Left ventricle myocardium inferior (tissue), 1 donor: ENCODE measurements around the gene COMTD1. TPM values are rescaled to one million over a fixed set of nuclear protein-coding genes. Genes with fewer than 3 reads are reported as not detected.

ENCODE experiments used
- DNase-seq: peaks from one replicate; pipeline ENCODE4 v3.0.0-alpha.2; 2020
- H3K27ac ChIP-seq: fragments of 200-600 bp; replicated peaks from 2 replicates; pipeline ENCODE4 v1.8.0; 2021
- H3K27me3 ChIP-seq: fragments of 200-600 bp; 2 replicates; pipeline ENCODE4 v1.8.0; 2021; ENCODE audit warnings: low read depth
- H3K36me3 ChIP-seq: fragments of 200-600 bp; 2 replicates; pipeline ENCODE4 v1.8.0; 2021
- H3K4me1 ChIP-seq: fragments of 200-600 bp; 2 replicates; pipeline ENCODE4 v1.8.0; 2021
- H3K4me3 ChIP-seq: fragments of 200-600 bp; 2 replicates; pipeline ENCODE4 v1.8.0; 2021; ENCODE audit warnings: mild to moderate bottlenecking, moderate library complexity
- H3K9me3 ChIP-seq: fragments of 200-600 bp; replicated peaks from 2 replicates; pipeline ENCODE4 v1.8.0; 2021
- intact Hi-C: fragments of 100-400 bp; cut with micrococcal nuclease; formaldehyde crosslinking; loops from one replicate; pipeline ENCODE4 v1.11.0; 2022
- total RNA-seq: library from RNA; stranded (reverse); fragmentation: NEBNext Ultra II Directional; extraction: Animal tissue kit (Norgen Biotek cat#: 25700); gene quantifications from one replicate; pipeline ENCODE4 v1.2.1, GENCODE V29; 2021
- TF ChIP-seq, protein P1 (sequence below): fragments of 200-600 bp; IDR thresholded peaks from 2 replicates; pipeline ENCODE4 v1.8.0; 2021; ENCODE audit warnings: antibody characterized with exemption, mild to moderate bottlenecking, borderline replicate concordance
- donor health status: DM: no; HTN: yes; CAD: no; lungs with severe emphysema.

The COMTD1 gene
- total RNA-seq, 1 donor from 2014 or later = 29.0 TPM

DNA sequence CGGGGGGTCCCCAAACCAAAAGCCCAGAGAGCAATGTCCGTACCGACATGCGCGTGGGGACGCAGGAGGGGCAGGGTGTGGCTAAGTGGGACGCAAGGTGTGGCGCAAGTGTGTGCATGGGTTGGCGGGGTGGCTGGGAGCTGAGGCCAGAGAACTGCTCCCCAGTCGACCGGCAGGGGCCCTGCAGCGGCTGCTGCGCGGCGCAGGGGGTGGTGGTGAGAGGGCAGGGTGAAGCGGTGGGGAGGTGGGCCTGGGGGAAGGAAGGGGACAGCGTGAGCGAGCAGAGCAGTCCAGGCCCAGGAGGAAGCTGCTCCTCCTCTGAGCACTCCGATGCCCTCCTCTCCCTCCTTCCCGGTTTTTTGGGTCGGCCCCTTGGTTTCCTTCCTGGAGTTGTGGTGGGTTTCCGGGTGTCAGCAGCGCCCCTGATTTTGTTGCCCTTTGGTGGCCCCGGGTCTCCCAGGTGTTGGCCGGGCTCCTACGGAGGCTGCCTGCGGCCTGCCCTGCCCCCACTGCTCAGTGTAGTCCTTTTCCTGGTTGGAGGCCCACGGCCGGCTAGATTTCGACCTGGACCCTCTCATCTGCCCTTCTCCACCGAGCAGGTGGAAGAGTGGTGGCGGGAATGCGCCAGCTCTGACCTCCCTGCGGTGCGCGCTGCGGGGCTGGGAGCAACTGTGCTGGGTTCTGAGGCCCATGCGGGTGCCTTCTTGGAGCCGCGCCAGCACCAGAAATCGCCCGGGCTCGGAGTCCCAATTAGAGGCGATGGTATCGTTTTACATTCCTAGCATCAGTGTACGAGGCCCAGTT lies 40.5 kb upstream of the COMTD1 start:
- H3K27ac ChIP-seq = no peak overlapping the region
- H3K36me3 ChIP-seq = no peaks in the 10 kb centered on the region
- peak overlapping the region; percentile 41 for H3K4me3 ChIP-seq
- no peak for DNase-seq
- peaks cover 6% of the 10 kb centered on the region for H3K4me1 ChIP-seq
- peaks cover 4% of the 10 kb centered on the region for H3K27me3 ChIP-seq
- intact Hi-C loops = no loop called here
- TF ChIP-seq, protein P1, sequence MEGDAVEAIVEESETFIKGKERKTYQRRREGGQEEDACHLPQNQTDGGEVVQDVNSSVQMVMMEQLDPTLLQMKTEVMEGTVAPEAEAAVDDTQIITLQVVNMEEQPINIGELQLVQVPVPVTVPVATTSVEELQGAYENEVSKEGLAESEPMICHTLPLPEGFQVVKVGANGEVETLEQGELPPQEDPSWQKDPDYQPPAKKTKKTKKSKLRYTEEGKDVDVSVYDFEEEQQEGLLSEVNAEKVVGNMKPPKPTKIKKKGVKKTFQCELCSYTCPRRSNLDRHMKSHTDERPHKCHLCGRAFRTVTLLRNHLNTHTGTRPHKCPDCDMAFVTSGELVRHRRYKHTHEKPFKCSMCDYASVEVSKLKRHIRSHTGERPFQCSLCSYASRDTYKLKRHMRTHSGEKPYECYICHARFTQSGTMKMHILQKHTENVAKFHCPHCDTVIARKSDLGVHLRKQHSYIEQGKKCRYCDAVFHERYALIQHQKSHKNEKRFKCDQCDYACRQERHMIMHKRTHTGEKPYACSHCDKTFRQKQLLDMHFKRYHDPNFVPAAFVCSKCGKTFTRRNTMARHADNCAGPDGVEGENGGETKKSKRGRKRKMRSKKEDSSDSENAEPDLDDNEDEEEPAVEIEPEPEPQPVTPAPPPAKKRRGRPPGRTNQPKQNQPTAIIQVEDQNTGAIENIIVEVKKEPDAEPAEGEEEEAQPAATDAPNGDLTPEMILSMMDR = no peak
- H3K9me3 ChIP-seq = no peaks in the 10 kb centered on the region

GRCh38 chr10:75272896-75273295 lies 37.1 kb upstream of the COMTD1 start:
- DNase-seq = no peak
- Histone ChIP-seq H3K36me3 (no peaks in the 10 kb centered on the region), H3K9me3 (no peaks in the 10 kb centered on the region), H3K4me1 (peaks cover 6% of the 10 kb centered on the region), H3K27ac (no peak overlapping the region), H3K4me3 (no peak overlapping the region), H3K27me3 (peaks cover 4% of the 10 kb centered on the region)
- intact Hi-C loops = no loop called here
- TF ChIP-seq, protein P1 = no peak

- Histone ChIP-seq H3K4me3 (no peak overlapping the region), H3K36me3 (no peaks in the 10 kb centered on the region), H3K4me1 (peaks cover 6% of the 10 kb centered on the region), H3K27ac (no peak overlapping the region), H3K9me3 (no peaks in the 10 kb centered on the region), H3K27me3 (peaks cover 4% of the 10 kb centered on the region)
- DNase-seq = no peak
- TF ChIP-seq, protein P1 = no peak
- intact Hi-C loops = no loop called here
These were observed 36.3 kb upstream of the COMTD1 start for GRCh38 chr10:75272094-75272493.

GRCh38 chr10:75269605-75270004 lies 33.8 kb upstream of the COMTD1 start:
- Histone ChIP-seq H3K4me3 (no peak overlapping the region), H3K36me3 (no peaks in the 10 kb centered on the region), H3K27me3 (no peaks in the 10 kb centered on the region), H3K9me3 (no peaks in the 10 kb centered on the region), H3K27ac (no peak overlapping the region), H3K4me1 (peaks cover 3% of the 10 kb centered on the region)
- intact Hi-C loops = no loop called here
- TF ChIP-seq, protein P1 = no peak
- DNase-seq = no peak

DNA sequence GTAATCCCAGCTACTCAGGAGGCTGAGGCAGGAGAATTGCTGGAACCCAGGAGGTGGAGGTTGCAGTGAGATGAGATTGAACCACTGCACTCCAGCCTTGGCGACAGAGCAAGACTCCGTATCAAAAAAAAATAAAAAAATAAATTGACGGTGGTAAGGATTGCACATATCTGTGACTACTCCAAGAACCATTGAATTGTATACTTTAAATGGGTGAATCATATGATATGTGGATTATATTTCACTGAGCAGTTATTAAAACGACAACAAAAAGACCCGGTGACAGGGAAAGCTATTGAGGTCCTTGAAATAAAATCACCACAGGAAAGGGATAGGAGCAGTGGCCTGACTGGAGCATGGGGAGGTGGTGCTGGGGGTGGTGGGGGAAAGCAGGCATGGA lies 31.2 kb upstream of the COMTD1 start:
- intact Hi-C loops = no loop called here

More for the DNA sequence above, 31.2 kb upstream of the COMTD1 start:
- no peaks in the 10 kb centered on the region for H3K27me3 ChIP-seq
- no peaks in the 10 kb centered on the region for H3K9me3 ChIP-seq
- no peak overlapping the region for H3K4me3 ChIP-seq
- TF ChIP-seq, protein P1 = no peak
- no peaks in the 10 kb centered on the region for H3K36me3 ChIP-seq
- no peak for DNase-seq
- H3K4me1 ChIP-seq = peaks cover 5% of the 10 kb centered on the region
- no peak overlapping the region for H3K27ac ChIP-seq
